HG02678 (cell line): Measurements from ENCODE around the gene PRKRIP1.
"Not testable (repeated sequence)": the region's sequence is repeated elsewhere in the genome, so short reads cannot be mapped to it uniquely, and the experiment has no call there.

Source experiments
- ATAC-seq: cut with Tn5 transposase; IDR thresholded peaks from one replicate; pipeline ENCODE4 v1.9.1; 2021; ENCODE audit warnings: mild to moderate bottlenecking, moderate library complexity; ENCODE audit not compliant: unreplicated experiment

Gene PRKRIP1

GRCh38 chr7:102429141-102429899 lies 33.2 kb downstream of the PRKRIP1 start:
- no peak for ATAC-seq

DNA sequence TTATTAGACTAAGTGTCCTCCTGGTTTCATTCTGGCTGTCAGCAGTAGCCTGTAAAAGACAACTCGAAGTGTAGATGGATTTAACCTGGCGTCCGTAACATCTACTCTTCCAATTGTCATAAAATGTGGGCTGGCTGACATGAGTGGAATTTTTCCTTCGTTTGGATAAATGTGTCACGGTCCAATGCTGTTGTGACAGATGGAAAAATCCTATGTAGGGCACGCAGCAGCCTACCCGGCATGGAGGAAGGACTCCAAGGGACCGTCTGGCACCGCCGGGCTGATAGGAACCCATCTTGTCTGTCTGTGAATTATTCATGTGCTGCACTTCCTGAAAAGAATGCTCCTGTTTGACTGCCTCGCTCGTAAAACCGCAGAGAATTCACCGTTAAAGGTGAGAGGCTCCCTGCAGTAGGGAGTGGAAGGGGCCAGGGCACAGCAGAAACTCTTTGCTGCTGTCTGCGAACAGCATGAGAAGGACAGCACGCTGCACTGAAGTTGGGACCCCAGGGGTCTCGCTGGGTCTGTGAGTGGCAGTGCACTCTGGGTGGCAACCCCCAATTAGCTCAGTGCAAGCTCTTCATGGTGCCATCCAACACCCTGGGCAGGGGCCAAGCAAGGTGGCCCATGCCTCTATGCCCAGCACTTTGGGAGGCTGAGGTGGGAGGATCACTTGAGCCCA lies 35.6 kb downstream of the PRKRIP1 start:
- ATAC-seq = no peak

GRCh38 chr7:102432442-102433218 lies 36.5 kb downstream of the PRKRIP1 start:
- peak; percentile 31 for ATAC-seq

GRCh38 chr7:102433219-102434038 lies 37.3 kb downstream of the PRKRIP1 start, which contains the start of gene ORAI2:
ORAI2 (plus strand) TSS chr7:102433575; CDS start chr7:102438957, 5,382 bp downstream.
- peak; percentile 65 for ATAC-seq

- ATAC-seq = no peak
Observed at GRCh38 chr7:102434039-102434486, 37.9 kb downstream of the PRKRIP1 start.

DNA sequence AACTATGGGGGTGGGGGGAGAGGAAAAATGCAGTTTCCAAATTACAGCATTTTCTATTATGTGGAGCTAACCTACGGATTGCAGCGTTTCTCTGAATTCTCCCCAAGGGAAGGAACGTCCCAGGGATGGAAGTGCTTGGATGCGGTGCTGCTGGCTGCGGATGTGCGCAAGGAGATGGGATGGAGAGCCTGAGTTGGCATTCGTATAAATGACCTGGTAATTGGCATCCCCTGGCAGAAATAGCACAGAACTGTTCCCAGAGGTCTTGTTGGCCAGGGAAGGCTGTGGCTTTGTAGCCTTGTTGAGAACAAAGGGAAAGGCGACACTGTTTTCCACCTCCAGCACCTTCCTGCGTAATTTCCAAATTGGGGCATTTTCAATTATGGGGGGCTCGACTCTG lies 40.0 kb downstream of the PRKRIP1 start:
- ATAC-seq = no peak

DNA sequence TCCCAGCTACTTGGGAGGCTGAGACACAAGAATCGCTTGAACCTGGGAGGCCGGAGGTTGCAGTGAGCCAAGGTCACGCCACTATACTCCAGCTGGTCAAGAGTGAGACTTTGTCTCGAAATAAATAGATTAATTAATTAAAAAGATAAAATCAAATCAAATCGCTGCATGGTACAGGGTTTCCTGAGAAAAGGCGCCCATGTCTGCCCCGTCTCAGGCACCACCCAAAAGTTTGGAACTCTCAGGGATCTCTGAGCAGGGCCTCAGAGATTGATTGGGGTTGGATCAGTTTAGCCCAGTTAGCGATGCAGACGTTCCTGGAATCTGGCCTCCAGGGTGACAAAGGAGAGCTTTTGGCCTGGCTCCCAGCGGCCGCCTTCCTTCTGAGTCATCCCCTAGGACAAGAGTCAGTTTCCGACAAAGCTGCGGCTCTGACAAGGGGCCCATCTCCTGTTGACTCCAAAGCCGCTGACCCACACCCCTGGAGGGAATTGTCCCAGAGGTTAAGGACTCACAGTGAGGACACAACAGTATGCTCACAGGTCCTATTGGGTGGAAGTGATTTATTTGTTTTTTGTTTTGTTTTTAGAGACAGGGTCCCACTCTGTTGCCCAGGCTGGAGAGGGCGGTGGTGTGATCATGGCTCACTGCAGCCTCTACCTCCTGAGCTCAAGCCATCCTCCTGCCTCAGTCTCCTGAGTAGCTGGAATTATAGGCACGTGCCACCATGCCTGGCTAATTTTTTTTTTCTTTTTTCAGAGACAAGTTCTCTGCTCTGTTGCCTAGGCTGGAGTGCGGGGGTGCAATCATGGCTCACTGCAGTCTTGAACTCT lies 44.0 kb downstream of the PRKRIP1 start:
- no peak for ATAC-seq

- ATAC-seq = peak; percentile 45
Observed at GRCh38 chr7:102444961-102445673, 49.0 kb downstream of the PRKRIP1 start.

DNA sequence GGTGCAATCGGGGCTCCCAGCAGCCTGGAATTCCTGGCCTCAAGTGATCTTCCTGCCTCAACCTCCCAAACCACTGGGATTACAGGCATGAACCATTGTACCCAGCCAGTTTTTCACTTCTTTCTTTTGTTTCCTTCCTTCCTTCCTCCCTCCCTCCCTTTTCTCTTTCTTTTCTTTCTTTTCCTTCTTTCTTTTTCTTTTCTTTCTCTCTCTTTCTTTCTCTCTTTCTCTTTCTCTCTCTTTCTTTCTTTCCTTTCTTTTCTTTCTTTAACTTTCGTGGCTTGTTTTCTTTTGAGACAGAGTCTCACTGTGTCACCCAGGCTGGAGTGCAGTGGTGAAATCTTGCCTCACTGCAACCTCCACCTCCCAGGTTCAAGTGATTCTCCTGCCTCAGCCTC lies 49.5 kb downstream of the PRKRIP1 start:
- no peak for ATAC-seq

DNA sequence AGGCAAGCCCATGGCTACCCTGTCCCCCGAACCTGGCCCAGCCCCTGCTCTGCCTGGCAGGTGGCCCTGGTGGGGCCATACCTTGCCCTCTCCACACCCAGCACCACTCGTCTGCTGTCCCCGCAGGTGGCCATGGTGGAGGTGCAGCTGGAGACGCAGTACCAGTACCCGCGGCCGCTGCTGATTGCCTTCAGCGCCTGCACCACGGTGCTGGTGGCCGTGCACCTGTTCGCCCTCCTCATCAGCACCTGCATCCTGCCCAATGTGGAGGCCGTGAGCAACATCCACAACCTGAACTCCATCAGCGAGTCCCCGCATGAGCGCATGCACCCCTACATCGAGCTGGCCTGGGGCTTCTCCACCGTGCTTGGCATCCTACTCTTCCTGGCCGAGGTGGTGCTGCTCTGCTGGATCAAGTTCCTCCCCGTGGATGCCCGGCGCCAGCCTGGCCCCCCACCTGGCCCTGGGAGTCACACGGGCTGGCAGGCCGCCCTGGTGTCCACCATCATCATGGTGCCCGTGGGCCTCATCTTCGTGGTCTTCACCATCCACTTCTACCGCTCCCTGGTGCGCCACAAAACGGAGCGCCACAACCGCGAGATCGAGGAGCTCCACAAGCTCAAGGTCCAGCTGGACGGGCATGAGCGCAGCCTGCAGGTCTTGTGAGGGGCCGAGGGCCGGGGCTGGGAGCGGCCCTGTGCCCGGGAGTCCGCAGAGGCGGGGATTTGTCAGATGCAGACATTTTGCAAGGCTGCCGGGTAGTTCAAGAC lies 50.4 kb downstream of the PRKRIP1 start:
- ATAC-seq = no peak

GRCh38 chr7:102447311-102447710 lies 51.1 kb downstream of the PRKRIP1 start:
- ATAC-seq = no peak

DNA sequence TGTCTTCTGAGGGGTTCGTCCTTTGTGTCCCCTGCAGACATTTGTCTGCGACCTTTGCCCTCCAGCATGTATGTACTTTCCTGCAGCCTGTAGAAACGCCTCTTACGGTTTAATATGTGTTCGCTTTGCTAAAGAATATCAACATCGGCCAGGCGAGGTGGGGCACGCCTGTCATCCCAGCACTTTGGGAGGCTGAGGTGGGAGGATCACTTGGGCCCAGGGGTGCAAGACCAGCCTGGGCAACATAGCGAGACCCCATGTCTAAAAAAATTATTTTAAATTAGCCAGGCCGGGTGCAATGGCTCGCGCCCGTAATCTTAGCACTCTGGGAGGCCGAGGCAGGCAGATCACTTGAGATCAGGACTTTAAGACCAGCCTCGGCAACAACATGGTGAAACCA lies 53.0 kb downstream of the PRKRIP1 start:
- no peak for ATAC-seq

- no peak for ATAC-seq
Observed at GRCh38 chr7:102450242-102450641, 54.1 kb downstream of the PRKRIP1 start.

DNA sequence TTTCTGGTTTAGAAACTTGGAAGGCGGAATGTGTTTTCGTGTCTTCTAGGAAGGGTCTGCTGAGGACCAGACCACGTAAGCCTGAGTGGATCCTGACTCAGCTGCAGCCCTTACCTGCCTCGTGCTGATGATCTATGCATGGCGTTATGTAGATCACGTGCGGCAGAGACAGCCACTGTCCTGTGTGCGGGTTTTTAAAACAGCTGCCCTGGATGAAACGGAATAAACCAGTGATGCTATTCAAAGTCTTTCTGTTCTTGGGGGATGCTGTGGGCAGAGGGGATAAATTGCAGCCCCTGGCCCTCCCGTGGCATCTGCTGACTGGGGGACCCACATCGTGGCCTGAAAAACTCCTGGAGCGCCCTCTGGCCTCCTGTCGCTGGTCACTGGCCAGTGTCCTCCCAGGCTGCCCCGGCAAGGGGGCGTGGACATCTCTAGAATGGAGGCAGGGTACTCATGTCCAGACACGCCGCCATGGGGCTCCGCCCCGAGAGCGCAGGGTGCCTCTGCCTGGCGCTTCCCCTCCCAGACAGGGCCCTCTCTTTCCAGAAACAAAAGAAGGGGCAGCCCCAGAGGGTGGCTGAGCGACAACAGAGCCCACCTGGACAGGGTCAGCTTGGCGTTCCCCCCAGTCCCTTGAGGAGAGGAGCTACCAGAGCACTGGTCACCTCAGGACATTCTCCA lies 55.4 kb downstream of the PRKRIP1 start:
- ATAC-seq = no peak

GRCh38 chr7:102452451-102452850 lies 56.3 kb downstream of the PRKRIP1 start:
- no peak for ATAC-seq

DNA sequence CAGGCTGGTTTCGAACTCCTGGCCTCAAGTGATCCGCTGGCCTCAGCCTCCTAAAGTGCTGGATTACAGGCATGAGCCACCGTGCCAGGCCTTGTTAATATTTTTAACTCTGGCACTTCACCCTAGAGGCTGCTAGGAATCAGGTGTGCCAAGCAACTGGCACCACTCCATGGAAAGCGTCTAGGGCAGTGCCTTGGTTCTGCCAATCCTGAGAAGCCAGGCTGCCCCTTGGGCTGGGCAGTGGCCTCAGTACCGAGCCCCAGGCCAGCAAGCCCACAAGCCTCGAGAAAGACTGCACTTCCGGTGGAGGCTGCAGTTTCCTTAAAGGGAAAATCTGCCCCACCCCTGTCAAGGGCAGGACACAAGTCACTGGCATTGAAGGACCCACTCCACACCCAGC lies 57.2 kb downstream of the PRKRIP1 start:
- ATAC-seq = no peak

DNA sequence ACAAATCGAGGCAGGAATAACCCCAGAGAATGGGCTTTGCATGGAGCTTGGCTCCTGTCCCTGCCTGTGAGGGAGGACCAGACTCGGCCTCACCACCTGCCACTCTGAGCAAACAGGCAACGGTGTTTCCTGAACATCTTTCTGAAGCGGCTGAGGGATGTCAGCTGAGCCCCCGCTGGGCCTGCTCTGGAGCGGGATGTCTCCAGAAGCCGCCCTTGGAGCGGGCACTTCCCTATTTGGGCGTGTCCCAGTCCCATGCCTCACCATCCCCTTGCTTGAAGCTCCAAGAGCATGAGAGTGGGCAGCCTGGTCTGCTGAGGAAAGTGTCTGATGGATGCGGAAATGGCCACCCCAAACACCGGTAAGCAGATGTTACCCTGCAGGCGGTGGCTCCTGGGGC lies 58.3 kb downstream of the PRKRIP1 start:
- ATAC-seq = no peak

GRCh38 chr7:102454932-102455331 lies 58.8 kb downstream of the PRKRIP1 start:
- ATAC-seq = not testable (repeated sequence)
